ENCODE results near the gene S100A12.
"Not testable (repeated sequence)": the region's sequence is repeated elsewhere in the genome, so short reads cannot be mapped to it uniquely, and the experiment has no call there.

Gene S100A12

GRCh38 chr1:153353226-153353947 lies 22.0 kb downstream of the S100A12 start:
- DNase-seq (ENCODE audit: low spot score) = peak; percentile 62

GRCh38 chr1:153352523-153352922 lies 22.9 kb downstream of the S100A12 start:
- FAIRE-seq (no peak), DNase-seq (ENCODE audit: low spot score) (peak; percentile 79)

More at GRCh38 chr1:153353226-153353947, 22.0 kb downstream of the S100A12 start:
- no peak for FAIRE-seq

DNA sequence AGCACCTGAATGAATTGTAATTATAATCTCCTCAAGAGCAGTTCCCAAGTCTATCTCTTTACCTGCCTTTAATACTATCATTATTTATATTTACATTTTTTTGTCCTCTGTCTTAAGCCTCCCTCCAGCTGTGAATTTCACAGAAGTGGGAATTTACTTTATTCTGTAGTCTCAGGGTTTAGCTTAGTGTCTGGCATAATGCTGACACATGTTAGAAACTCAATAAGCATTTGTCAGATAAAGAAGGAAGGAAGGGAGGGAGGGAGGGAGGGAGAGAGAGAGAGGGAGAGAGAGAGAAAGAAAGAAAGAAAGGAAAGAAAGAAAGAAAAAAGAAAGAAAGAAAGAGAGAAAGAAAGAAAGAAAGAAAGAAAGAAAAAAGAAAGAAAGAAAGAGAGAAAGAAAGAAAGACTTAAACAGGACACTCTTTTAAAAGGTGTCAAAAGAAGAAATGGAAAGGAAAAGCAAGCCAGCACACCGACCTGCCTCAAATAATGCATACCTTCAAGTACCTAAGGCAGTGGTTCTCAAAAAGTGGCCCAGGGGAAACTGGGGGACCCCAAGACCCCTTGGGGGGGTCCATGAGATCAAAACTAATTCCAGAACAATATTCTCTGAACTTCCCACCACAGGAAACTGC lies 25.0 kb downstream of the S100A12 start:
- no peak for FAIRE-seq
- no peak for DNase-seq (ENCODE audit: low spot score)

DNA sequence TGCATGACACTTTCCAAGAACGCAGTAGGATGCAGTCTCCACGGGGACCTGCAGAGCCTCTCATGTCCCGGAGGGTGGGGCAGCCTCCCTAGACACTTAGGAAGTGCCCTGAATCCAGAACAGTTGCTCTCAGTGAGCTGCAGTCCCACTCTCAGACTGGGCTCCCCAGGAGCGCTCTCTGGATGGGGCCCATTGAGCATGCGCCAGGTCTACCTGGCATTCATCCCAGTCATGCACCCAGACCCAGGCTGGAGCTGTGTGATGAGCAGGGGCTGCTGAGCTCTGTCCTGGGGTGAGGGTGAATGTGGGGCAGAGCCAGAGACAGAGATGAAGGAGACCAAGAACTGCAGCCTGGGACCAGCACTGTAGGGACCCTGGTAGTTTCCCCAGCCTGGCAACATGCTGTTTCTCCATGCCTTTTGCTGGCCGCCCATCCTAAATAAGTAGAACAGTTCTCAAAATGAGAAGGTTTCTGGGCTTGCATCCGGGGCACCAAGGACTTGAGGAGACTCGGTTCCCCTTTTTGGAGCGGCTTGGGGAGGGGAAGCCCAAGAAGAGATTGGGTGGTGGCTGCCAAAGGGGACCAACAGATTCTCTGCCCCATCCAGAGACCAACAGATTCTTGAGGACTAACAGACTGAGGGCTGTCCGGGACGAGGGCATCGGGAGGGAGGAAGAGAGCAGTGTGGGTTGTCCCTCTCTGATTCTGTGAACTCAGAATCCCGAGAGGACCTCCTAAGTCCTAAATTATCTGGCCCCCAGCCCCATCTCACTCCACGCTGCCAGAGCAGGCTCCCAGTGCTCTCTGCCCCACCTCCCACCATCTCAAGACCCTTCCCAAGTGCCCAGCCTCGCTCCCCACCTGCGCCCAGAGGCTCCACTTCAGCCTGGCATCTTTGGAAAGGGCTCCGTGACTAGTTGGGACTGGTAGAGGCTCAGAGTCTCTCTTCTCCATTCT lies 25.8 kb downstream of the S100A12 start:
- FAIRE-seq (no peak), DNase-seq (ENCODE audit: low spot score) (peak; percentile 32)

- FAIRE-seq = no peak
- DNase-seq (ENCODE audit: low spot score) = no peak
Measured at GRCh38 chr1:153348511-153349362, 26.7 kb downstream of the S100A12 start, which contains the start of gene PGLYRP4. PGLYRP4 (minus strand) TSS chr1:153348841; CDS start chr1:153347932, 909 bp downstream.

- FAIRE-seq (no peak), DNase-seq (ENCODE audit: low spot score) (no peak)
Measured at GRCh38 chr1:153347856-153348255, 27.6 kb downstream of the S100A12 start.

DNA sequence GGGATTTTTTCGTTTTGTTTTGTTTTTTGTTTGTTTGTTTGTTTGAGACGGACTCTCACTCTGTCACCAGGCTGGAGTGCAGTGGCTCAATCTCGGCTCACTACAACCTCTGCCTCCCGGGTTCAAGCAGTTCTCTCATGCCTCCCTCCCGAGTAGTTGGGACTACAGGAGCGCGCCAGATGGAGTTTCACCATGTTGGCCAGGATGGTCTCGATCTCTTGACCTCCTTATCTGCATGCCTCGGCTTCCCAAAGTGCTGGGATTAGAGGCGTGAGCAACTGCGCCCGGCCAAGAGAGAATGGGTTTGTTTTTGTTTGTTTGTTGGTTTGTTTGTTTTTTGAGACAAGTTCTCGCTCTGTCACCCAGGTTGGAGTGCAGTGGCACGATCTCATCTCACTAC lies 28.4 kb downstream of the S100A12 start:
- not testable (repeated sequence) for DNase-seq (ENCODE audit: low spot score); FAIRE-seq

DNA sequence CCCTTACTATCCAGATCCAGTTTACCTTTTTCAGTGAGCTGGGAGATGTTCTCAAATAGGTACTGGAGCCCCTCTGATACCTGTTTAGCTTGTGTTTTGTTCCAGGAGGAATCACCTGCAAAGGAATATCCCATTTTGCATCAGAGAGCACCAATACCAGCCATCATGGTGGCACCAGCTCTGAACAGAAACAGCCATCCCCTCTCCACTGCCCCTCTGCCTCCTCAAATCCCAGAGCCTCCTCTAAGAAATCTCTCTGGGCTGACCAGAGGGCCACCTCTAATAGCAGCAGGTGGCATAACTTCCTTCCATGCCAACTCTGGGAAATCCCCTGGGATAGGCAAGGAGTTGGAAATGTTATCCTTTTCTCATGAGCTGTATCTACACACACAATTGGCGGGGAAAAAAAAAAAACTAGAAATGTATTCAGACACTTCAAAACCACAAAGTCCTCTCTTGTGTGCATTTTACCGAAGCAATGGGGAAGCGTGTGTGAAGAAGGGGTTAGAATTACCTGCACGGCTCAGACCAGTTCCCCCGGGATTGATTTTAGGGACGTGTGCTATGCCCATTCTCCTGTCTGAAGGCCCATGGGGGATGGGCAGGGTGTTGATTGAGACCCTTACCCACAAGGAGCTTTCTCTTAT lies 29.2 kb downstream of the S100A12 start:
- DNase-seq (ENCODE audit: low spot score) (no peak), FAIRE-seq (no peak)

- no peak for FAIRE-seq
- no peak for DNase-seq (ENCODE audit: low spot score)
Measured at GRCh38 chr1:153345187-153346076, 30.0 kb downstream of the S100A12 start.

- FAIRE-seq = no peak
- DNase-seq (ENCODE audit: low spot score) = no peak
Measured at GRCh38 chr1:153344718-153345025, 30.7 kb downstream of the S100A12 start.

DNA sequence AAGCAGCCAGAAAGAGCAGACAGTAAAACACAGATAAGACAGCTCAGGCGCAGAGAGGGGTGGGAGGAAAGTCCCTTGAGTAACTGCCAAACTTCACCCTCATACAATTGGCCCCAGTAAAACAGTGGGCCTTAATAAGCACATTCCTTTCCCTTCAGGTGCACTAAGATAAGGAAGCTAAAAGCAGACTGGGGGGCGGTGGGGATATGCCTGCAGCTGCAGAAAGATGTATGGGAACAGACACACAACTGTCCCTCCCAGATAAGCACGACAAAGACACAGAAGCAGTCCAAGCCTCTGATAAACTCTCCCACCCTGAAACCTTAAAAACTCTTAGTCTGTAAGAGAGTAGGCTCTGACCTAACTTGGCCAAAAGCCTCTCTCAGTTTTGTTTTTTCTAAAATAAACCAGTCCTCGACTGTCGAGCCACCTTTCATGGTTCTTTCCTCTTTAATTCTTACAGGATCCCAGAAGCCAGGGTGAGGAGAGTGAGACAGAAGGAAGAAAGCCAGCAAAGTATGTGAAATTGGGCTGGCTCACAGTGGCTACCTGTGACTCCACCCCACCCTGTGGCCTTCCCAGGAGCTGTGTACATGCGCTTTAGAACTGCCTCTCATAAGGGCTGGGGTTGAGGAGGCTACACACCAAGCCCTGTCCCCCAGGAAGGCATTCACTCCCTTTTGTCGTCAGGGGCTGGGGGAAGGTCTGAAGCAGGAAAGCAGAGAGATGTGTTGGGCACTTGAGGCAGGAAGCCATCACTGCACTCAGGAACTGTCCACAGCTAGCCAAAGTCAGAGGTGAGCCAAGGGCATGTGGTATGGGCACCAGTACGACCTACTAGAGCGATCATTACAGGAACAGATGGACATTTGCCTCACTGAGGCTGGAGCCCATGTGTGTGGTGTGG lies 31.4 kb downstream of the S100A12 start:
- FAIRE-seq (no peak), DNase-seq (ENCODE audit: low spot score) (no peak)

- no peak for FAIRE-seq
- no peak for DNase-seq (ENCODE audit: low spot score)
Measured at GRCh38 chr1:153343040-153343681, 32.3 kb downstream of the S100A12 start.

GRCh38 chr1:153342178-153342577 lies 33.2 kb downstream of the S100A12 start:
- FAIRE-seq = no peak

GRCh38 chr1:153341431-153341934 lies 33.9 kb downstream of the S100A12 start:
- FAIRE-seq = no peak
- DNase-seq (ENCODE audit: low spot score) = no peak

More at GRCh38 chr1:153342178-153342577, 33.2 kb downstream of the S100A12 start:
- no peak for DNase-seq (ENCODE audit: low spot score)

- no peak for DNase-seq (ENCODE audit: low spot score)
- FAIRE-seq = no peak
Measured at GRCh38 chr1:153340356-153340755, 35.1 kb downstream of the S100A12 start.

- DNase-seq (ENCODE audit: low spot score) = no peak
Measured at GRCh38 chr1:153339802-153340201, 35.6 kb downstream of the S100A12 start.

DNA sequence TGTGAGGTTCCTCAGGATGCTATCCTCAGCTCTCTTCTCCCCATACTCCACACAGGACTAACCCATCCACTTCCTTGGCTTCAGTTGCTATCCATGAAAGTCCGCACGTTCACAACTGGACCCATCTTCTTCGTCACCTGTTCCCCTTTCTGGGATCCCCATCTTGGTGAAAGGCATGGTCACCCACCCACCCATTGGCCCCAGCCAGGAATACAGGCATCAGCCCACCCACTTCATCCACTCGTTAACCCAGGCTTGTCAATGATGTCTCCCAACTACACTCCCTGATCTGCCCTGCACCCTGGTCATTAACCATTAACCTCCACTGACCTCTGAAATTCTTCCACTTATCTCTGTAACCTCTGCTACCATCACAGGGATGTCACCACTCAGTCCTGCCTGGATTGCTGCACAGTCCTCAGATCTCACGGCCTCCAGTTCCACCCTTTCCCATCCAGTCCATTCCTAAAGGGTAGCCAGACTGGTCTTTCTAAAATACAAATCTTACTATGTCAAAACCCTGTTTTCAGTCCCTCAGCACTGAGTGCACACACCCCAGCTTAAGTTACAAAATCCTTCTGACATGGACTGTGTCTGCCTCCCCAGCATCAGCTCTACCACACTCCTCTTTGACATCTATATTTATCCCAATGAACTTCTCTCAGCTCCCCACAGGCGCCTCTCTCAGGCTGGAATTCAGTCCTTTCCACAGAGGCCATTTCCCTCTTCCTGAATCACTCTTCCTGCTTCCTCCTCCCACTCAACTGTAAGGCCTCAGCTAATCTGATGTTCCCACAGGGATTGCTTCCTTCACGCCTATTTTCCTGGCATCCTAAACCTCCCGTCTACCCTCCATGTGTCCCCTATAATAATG lies 37.2 kb downstream of the S100A12 start:
- DNase-seq (ENCODE audit: low spot score) (no peak), FAIRE-seq (no peak)

More at GRCh38 chr1:153339802-153340201, 35.6 kb downstream of the S100A12 start:
- FAIRE-seq = no peak
